Motor neuron (in vitro differentiated cells): ENCODE measurements around the gene BEND2. TPM values are rescaled to one million over a fixed set of nuclear protein-coding genes. Genes with fewer than 3 reads are reported as not detected.
"Not testable (repeated sequence)": the region's sequence is repeated elsewhere in the genome, so short reads cannot be mapped to it uniquely, and the experiment has no call there.

Experiments used
- ATAC-seq, 8 experiments: fragments of 200-7000 bp; cut with Tn5 transposase; replicated peaks in 6 of 8; 2 replicates each; pipeline ENCODE4 v1.8.0; 2021; ENCODE audit warnings: mild to moderate bottlenecking in 8 of 8, moderate library complexity in 8 of 8
- H3K27ac ChIP-seq, 2 donors: fragments of 250-450 bp; sonication (Bioruptor Pico); 2 replicates each; pipeline ENCODE4 v1.9.0; 2021; ENCODE audit warnings: antibody characterized with exemption in 2 of 2, mild to moderate bottlenecking in 2 of 2, moderate library complexity in 1 of 2
- H3K4me1 ChIP-seq, 2 donors: fragments of 250-450 bp; sonication (Bioruptor Pico); replicated peaks in 1 of 2; 2 replicates each; pipeline ENCODE4 v1.6.1; 2021; ENCODE audit warnings: antibody characterized with exemption in 2 of 2, mild to moderate bottlenecking in 2 of 2, moderate library complexity in 1 of 2
- H3K4me3 ChIP-seq, 5 donors: fragments of 250-450 bp; sonication (Bioruptor Pico); 2 replicates each; pipeline ENCODE4 v1.9.0; 2021; ENCODE audit warnings: antibody characterized with exemption in 5 of 5, mild to moderate bottlenecking in 5 of 5, moderate library complexity in 4 of 5
- WGBS, 10 experiments: fragments of 450-650 bp; shearing (Covaris generic); methylation state at CpG; one replicate each; pipeline ENCODE4 v1.0.0; 2022; 5-methylcytosine and 5-hydroxymethylcytosine counted together
- in situ Hi-C, 9 experiments: fragments of 400-800 bp; cut with MboI; loops; one replicate each; pipeline ENCODE4 v1.15.0; 2021; ENCODE audit warnings: low sequenced_read_pairs in 9 of 9, low pct_unique_long_range_greater_than_20kb in 2 of 9; ENCODE audit not compliant: unreplicated experiment in 9 of 9
- total RNA-seq, 8 experiments: library from RNA; unstranded; fragments of 300-600 nt; gene quantifications; 2 replicates each; pipeline versions ENCODE4 v1.2.3 to v1.2.4, GENCODE V29; 2022

Gene BEND2
- under 1 TPM in 2 of 8 experiments, not detected in 6; 0.04 to 0.14 TPM for total RNA-seq

DNA sequence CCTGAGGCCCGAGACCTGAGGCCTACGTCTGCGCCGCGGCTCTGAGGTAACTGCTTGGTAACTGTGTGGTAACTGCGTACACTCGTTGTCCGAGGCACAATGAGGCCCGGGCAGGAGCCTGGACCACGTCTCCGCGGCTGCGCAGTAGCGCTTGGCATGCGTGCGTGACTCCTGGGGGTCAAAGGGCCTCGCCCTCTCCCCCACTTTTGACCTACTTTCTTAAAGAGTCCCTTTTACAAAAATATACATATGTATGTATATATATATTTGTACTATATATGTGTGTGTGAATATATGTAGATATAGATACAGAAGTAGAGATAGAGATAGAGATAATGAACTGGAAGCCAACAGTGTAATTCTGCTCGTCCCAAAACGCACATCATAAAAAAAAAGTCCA, at the start of gene BEND2:
BEND2 (minus strand) TSS at position 101 of the 400 bp plus-strand sequence. CDS start 136 bp downstream, outside the sequence.
- no peak for ATAC-seq
- Histone ChIP-seq H3K27ac (no peak within 1 kb of the TSS), H3K4me1 (no peaks in the 10 kb centered on the region), H3K4me3 (no peak within 1 kb of the TSS)
- 60 to 100% (median 85%) methylated on average over 2 to 5 of the region's 19 CpGs; no CpG with 5 or more reads in 6 of the 10 experiments for WGBS, 10 experiments
- in situ Hi-C loops: loop anchor here in 2 of 9 experiments (25.0 kb wide), 2 partner anchors 433 to 458 kb away; no protein-coding TSS in a partner anchor

DNA sequence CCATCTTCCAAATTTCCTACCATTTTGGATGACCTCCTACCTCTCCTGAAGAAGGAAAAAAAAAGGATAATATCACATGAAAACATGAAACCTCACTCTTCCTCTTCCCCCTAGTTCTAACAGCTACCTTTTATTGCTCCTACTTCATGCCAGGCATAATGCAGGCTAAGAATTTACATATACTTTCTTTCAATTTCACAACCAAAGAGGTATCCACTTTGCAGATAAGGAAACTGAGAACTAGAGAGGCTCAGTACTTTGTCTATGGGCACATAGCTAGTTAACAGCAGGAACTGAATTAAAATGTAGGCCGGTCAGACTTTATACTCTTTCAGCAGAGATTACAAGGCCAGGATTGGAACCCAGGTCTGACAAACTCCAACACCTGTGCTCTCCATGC, 34.4 kb upstream of the BEND2 start:
- WGBS, 10 experiments: 60 to 100% methylated on average over 1 of the region's 1 CpG; no CpG with 5 or more reads in 8 of the 10 experiments
- Histone ChIP-seq H3K4me1 (no peaks in the 10 kb centered on the region), H3K4me3 (no peak overlapping the region), H3K27ac (no peak overlapping the region)
- ATAC-seq: no peak
- in situ Hi-C loops: no loop called here

DNA sequence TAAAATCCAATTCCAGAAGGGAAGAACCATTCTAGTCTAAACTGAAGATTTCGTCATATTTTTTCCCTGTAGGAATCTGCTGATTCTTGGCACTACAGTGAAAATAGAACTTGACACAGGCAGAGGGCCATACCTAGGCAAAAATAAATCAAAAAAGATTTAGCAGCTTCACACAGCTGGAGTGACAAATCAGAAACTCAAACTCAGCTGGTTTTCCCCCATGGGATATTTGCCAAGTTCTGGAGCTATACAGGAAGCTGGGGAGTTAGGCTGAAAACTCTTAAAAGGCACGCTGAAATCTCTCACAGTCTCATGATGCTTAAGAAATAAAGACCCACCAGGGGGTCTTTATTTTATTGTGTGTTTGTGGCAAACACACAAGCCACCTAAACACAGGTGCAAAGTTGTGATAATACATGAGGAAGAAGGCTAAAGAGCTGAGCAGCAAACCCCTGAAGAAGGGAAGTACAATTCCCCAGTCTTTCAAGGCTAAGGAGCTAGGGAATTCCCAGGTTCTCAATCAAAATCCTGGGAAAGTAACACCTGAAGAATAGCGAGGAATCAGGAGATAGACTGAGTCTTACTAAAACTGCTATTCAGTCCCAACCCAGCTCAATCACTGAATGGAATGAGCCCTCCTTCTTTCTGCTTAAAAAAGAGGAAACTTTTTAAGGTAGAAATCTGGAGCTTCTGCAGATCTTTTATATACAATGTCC, 32.1 kb upstream of the BEND2 start:
- no peak overlapping the region for H3K27ac ChIP-seq
- no peak overlapping the region for H3K4me3 ChIP-seq
- ATAC-seq: no peak
- WGBS, 10 experiments: 40 to 100% (median 60%) methylated on average over 1 to 3 of the region's 3 CpGs; no CpG with 5 or more reads in 7 of the 10 experiments
- in situ Hi-C loops: no loop called here
- H3K4me1 ChIP-seq: no peaks in the 10 kb centered on the region

DNA sequence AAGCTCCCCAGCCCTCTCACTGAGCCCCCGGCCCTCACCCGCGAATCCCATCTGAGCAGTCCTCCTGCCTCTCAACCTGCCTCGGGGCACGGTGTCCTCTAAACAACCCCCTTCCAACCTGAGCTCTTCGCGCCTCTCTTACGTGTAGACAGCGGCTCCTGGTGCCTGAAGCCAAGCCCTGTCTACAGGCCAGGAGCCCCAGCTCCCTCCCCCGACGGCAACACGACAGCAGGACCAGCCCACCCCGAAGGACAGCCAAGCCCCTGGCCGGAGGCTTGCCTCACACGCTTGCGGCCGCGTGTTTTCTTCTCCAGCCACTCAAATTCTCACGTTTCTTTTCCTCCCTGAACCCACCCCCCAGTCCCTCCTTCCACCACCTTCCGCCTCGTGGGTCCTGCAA, 9.0 kb upstream of the BEND2 start:
- H3K4me3 ChIP-seq, H3K4me1 ChIP-seq, ATAC-seq, H3K27ac ChIP-seq, in situ Hi-C loops: not testable (repeated sequence)
- WGBS, 10 experiments: no CpG with 5 or more reads among the region's 21 CpGs

DNA sequence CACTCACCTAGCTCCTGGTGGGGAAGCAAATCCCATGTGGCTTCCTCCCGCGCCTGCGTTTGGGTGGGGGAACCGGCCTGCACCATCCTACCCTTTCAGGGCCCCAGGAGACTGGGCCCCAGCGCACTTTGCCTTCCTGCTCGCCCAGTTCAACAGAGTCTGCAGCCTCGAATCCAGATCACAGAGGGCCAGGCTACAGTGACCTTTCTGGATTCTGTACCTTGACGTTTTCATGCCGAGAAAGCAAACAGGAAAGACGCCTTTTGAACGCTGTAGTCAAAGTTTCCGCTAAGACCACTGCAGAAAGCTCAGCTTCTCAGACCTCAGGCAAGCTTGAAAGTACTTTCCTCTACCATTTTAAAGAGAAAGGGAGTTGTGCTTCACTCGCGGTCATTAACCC, 7.4 kb upstream of the BEND2 start:
- Histone ChIP-seq H3K4me3 (no peak overlapping the region), H3K4me1 (no peaks in the 10 kb centered on the region), H3K27ac (no peak overlapping the region)
- in situ Hi-C loops: no loop called here
- no peak for ATAC-seq
- 25 to 100% (median 61%) methylated on average over 1 to 3 of the region's 14 CpGs; no CpG with 5 or more reads in 6 of the 10 experiments for WGBS, 10 experiments

DNA sequence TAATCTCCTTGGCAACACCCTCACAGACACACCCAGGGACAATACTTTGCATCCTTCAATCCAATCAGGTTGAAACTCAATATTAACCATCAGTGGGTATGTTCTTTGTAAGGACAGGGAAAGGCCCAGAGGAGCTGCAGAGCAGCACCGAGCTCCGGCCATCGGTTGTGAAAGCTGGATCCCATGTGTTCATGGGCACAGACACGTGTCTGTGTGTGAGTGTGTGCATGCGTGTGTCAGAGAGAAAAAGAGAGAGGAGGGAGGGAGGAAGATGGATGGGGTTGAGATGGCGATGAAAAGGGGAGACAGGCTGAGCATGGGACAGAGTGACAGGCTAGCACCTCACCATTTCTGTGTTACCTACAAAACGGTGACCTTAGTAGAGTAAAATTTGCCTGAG, 6.8 kb upstream of the BEND2 start:
- in situ Hi-C loops: no loop called here
- no peaks in the 10 kb centered on the region for H3K4me1 ChIP-seq
- no peak overlapping the region for H3K4me3 ChIP-seq
- H3K27ac ChIP-seq: no peak overlapping the region
- WGBS, 10 experiments: no CpG with 5 or more reads among the region's 7 CpGs
- no peak for ATAC-seq

DNA sequence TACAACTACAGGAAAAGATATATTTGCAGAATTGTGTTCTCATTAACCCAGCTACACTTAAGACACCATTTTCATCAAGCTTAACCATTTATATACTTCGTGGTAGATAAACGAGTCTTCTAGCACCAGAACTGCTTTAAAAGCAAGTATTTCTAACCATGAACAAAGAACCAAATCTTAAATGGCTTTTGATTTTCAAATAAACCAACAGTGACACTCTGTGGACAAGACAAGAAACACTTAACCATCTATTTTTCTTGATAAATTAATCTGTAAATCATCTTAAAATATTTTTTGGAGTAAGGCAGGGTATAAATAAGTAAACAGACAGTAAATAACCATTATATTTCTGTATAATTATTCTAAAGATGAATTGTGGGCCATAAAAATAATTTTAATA, 10.2 kb downstream of the BEND2 start:
- ATAC-seq: no peak
- Histone ChIP-seq H3K4me1 (peaks cover 0 to 3% of the 10 kb centered on the region in 2 donors), H3K4me3 (no peak overlapping the region), H3K27ac (no peak overlapping the region)
- in situ Hi-C loops: loop anchor here in 2 of 9 experiments (25.0 kb wide), 2 partner anchors 423 to 448 kb away; no protein-coding TSS in a partner anchor
- 0 to 24% (median 0%) methylated on average over 1 to 2 of the region's 2 CpGs; no CpG with 5 or more reads in 4 of the 10 experiments for WGBS, 10 experiments

DNA sequence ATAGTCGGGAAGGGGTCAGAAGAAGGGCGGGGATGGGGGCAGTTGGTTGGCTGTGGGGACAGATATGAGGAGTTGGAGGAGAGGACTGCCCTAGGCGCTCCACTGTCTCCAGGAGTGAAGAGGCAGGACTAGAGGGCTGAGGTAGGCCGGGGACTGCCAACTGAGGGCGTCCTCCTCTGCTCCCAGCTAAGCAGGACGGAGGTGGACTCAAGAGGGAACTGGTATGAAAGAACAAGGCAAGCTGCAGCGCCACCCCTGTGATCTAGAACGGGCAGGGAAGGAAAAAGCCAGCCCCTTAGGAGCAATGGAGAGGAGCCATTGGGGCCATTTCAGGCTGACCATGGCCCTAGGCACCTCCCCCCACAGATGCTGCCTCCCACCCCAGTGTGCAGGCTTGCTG, 14.0 kb downstream of the BEND2 start:
- Histone ChIP-seq H3K4me3 (no peak overlapping the region), H3K4me1 (peaks cover 0 to 3% of the 10 kb centered on the region in 2 donors), H3K27ac (no peak overlapping the region)
- ATAC-seq: no peak
- no CpG with 5 or more reads among the region's 8 CpGs for WGBS, 10 experiments
- in situ Hi-C loops: loop anchor here in 2 of 9 experiments (25.0 kb wide), 2 partner anchors 419 to 444 kb away; no protein-coding TSS in a partner anchor

DNA sequence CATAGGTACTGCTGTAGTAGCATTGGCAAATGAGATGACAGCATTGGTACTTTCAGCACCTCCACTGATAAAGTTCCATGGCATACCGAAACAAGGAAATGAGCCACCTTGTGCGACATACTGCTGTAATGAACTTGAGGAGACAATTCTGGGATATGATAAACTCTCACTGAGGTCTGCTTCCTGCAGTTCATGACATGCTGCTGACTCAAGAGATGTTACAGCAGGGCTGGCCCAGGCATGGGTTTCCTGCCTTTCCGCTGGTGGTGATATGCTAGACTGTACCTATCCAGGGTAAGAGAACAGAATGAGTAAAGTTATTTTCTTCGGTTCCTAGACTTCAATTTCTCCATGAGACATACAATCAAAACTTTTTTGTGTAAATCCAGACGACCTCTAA, 17.1 kb downstream of the BEND2 start:
- 0 to 100% (median 52%) methylated on average over 1 to 4 of the region's 5 CpGs; no CpG with 5 or more reads in 5 of the 10 experiments for WGBS, 10 experiments
- H3K4me1 ChIP-seq: no peaks in the 10 kb centered on the region
- no peak for ATAC-seq
- H3K27ac ChIP-seq: no peak overlapping the region
- no peak overlapping the region for H3K4me3 ChIP-seq
- in situ Hi-C loops: loop anchor here in 2 of 9 experiments (25.0 kb wide), 2 partner anchors 416 to 441 kb away; no protein-coding TSS in a partner anchor

DNA sequence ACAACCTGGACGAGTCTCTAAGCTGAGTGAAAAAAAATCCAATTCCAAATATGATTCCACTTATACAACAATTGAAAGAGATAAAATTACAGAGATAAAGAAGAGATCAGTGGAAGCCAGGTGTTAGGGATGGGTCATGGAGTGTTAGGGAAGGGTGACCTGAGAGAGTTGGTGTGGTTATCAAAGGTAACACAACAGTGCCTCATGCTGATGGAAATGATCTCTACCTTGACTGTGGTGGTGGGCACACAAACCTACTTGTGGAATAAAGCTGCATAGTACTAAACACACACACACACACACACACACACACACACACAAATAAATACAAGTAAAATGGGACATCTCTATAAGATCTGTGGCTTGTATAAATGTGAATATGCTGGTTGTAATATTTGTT, 26.0 kb downstream of the BEND2 start:
- ATAC-seq: no peak
- Histone ChIP-seq H3K4me3 (no peak overlapping the region), H3K27ac (no peak overlapping the region), H3K4me1 (no peaks in the 10 kb centered on the region)
- WGBS, 10 experiments: 0 to 44% methylated on average over 1 of the region's 1 CpG; no CpG with 5 or more reads in 8 of the 10 experiments
- in situ Hi-C loops: no loop called here

DNA sequence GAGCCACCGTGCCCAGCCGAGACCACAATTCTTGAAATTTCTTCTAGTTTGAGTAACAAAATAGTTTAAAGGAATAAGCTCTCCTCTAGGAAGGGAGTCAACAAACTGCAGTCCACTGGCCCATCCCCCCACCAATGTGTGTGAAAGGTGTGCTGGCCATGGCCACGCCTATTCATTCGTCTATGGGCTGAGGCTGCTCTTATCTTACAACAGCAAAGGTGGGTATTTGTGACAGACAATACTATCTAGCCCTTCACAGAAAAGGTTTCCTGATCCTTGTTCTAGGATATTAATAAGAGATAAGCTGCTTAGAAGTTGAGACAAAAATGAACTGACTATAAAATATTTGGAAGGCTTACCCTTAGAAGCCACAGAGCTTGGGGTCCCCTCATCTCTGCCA, 41.2 kb downstream of the BEND2 start:
- ATAC-seq: no peak
- Histone ChIP-seq H3K4me1 (no peaks in the 10 kb centered on the region), H3K4me3 (no peak overlapping the region), H3K27ac (no peak overlapping the region)
- WGBS, 10 experiments: 65 to 100% methylated on average over 1 to 2 of the region's 4 CpGs; no CpG with 5 or more reads in 8 of the 10 experiments
- in situ Hi-C loops: no loop called here

DNA sequence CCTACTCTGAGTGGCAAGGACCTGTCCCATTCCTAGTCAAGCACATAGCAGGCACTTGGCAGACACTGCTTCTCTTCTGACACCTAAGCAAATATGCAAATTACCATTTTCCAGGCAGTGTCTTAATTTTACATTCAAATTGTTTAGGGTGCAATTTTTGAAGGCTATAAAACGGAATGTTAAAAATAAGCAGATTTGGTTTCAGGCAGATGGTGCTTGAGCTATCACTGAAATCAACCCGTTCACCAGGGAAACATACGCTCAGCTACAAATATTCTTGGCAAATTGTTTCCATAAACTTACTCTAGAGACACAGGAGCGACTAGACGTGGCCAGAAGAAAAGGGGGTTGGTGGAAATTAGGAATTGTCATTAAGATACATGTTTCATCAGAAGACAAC, 45.7 kb downstream of the BEND2 start:
- H3K27ac ChIP-seq: no peak overlapping the region
- H3K4me1 ChIP-seq: no peaks in the 10 kb centered on the region
- ATAC-seq: no peak
- H3K4me3 ChIP-seq: no peak overlapping the region
- WGBS, 10 experiments: 14 to 100% (median 64%) methylated on average over 1 to 5 of the region's 5 CpGs; no CpG with 5 or more reads in 6 of the 10 experiments
- in situ Hi-C loops: no loop called here

DNA sequence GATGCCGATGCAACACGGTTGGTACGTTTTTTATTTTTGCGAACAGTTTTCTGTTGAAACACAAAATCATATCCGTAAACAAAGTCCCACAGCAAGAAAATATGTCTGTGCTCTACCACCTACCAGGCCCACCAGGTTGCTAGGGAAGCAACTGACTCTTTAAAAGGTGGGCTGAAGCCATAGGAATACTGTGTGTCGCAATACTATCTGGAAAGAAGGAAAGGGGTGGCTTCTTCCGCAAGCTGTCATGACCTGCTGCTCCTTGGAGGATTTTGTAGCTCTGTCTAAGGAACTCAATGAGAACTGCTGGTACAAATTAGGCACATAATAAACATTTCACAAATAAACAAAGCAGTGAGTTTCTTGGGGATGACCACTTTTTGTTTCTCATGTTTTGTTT, 46.5 kb downstream of the BEND2 start:
- H3K27ac ChIP-seq: no peak overlapping the region
- ATAC-seq: no peak
- WGBS, 10 experiments: 0 to 89% (median 77%) methylated on average over 1 to 7 of the region's 7 CpGs; no CpG with 5 or more reads in 4 of the 10 experiments
- H3K4me1 ChIP-seq: no peaks in the 10 kb centered on the region
- H3K4me3 ChIP-seq: no peak overlapping the region
- in situ Hi-C loops: no loop called here
